HEK293 (cell line): ENCODE results near the gene GPALPP1.
A peak's percentile ranks its signal among the peaks of the same experiment; 100 is the strongest.

ENCODE experiments used
- CTCF ChIA-PET: fragments of 350-600 bp; formaldehyde crosslinking; extraction: SDS; loops from one replicate; lab custom pipeline; 2021; ENCODE audit warnings: antibody characterized with exemption; lab: Yijun Ruan, JAX
- POLR2A ChIA-PET: fragments of 300-600 bp; formaldehyde crosslinking; extraction: SDS; loops from one replicate; lab custom pipeline; 2020; ENCODE audit warnings: antibody characterized with exemption, inconsistent platforms; lab: Yijun Ruan, JAX
- H3K27ac ChIP-seq: fragments of 200-500 bp; sonication (Bioruptor generic); 2 replicates; pipeline ENCODE4 v1.5.1; 2014; ENCODE audit warnings: low read depth, low read length, control low read depth, inconsistent platforms; ENCODE audit errors: extremely low read depth
- H3K36me3 ChIP-seq, 2 experiments: fragments of 200-500 bp in 1 of 2; sonication (Bioruptor generic) in 1 of 2; 1 replicate in 1 of 2; 2 replicates in 1 of 2; pipeline ENCODE4 v1.5.1; 2014 to 2017; ENCODE audit warnings: inconsistent platforms in 2 of 2, low read length in 2 of 2; ENCODE audit not compliant: control insufficient read depth in 2 of 2, insufficient read depth in 1 of 2
- H3K4me1 ChIP-seq: fragments of 200-500 bp; sonication (Bioruptor generic); 2 replicates; pipeline ENCODE4 v1.5.1; 2014; ENCODE audit warnings: mild to moderate bottlenecking, low read length, inconsistent platforms; ENCODE audit not compliant: control insufficient read depth, insufficient read depth
- H3K4me3 ChIP-seq: 2 replicates; pipeline ENCODE4 v1.5.1; 2011; ENCODE audit warnings: low read depth, mild to moderate bottlenecking, control low read depth, low read length, moderate library complexity
- H3K9me3 ChIP-seq: fragments of 200-500 bp; sonication (Bioruptor generic); 2 replicates; pipeline ENCODE4 v1.5.1; 2014; ENCODE audit warnings: low read depth, low read length, inconsistent platforms; ENCODE audit not compliant: control insufficient read depth, insufficient read depth
- HOXD13 ChIP-seq: sonication (generic); formaldehyde crosslinking; IDR thresholded peaks from 2 replicates; pipeline ENCODE4 v1.8.0; 2022; ENCODE audit warnings: missing genetic modification reagents, borderline replicate concordance
- OSR2 ChIP-seq: fragments of 450-650 bp; formaldehyde crosslinking; IDR thresholded peaks from 2 replicates; pipeline ENCODE4 v1.5.1; 2016; ENCODE audit warnings: missing biosample characterization, missing genetic modification characterization
- PRDM6 ChIP-seq: fragments of 450-650 bp; formaldehyde crosslinking; IDR thresholded peaks from 2 replicates; pipeline ENCODE4 v1.5.1; 2017; ENCODE audit warnings: missing biosample characterization, missing genetic modification characterization
- YY1 ChIP-seq: fragments of 450-650 bp; formaldehyde crosslinking; IDR thresholded peaks from 2 replicates; pipeline ENCODE4 v1.5.1; 2018; ENCODE audit warnings: missing biosample characterization, missing genetic modification characterization
- ZBTB21 ChIP-seq: fragments of 450-650 bp; formaldehyde crosslinking; IDR thresholded peaks from 2 replicates; pipeline ENCODE4 v1.5.1; 2017; ENCODE audit warnings: missing biosample characterization, missing genetic modification characterization
- ZBTB48 ChIP-seq: fragments of 450-650 bp; formaldehyde crosslinking; IDR thresholded peaks from 2 replicates; pipeline ENCODE4 v1.5.1; 2016; ENCODE audit warnings: missing biosample characterization, missing genetic modification characterization
- ZNF155 ChIP-seq: fragments of 450-650 bp; formaldehyde crosslinking; IDR thresholded peaks from 2 replicates; pipeline ENCODE4 v1.5.1; 2016; ENCODE audit warnings: missing biosample characterization, missing genetic modification characterization
- ZNF16 ChIP-seq: fragments of 450-650 bp; formaldehyde crosslinking; IDR thresholded peaks from 2 replicates; pipeline ENCODE4 v1.5.1; 2016; ENCODE audit warnings: low read depth, missing biosample characterization, missing genetic modification characterization
- ZNF366 ChIP-seq: fragments of 450-650 bp; formaldehyde crosslinking; conservative IDR thresholded peaks from 2 replicates; pipeline ENCODE4 v1.5.1; 2016; ENCODE audit warnings: missing biosample characterization, missing genetic modification characterization
- ZNF394 ChIP-seq: fragments of 450-650 bp; formaldehyde crosslinking; IDR thresholded peaks from 2 replicates; pipeline ENCODE4 v1.5.1; 2016; ENCODE audit warnings: missing biosample characterization, missing genetic modification characterization, mild to moderate bottlenecking, moderate library complexity, borderline replicate concordance
- ZNF488 ChIP-seq: fragments of 450-650 bp; formaldehyde crosslinking; IDR thresholded peaks from 2 replicates; pipeline ENCODE4 v1.5.1; 2016; ENCODE audit warnings: missing biosample characterization, missing genetic modification characterization
- ZNF513 ChIP-seq: fragments of 450-650 bp; IDR thresholded peaks from 2 replicates; pipeline ENCODE4 v1.5.1; 2018; ENCODE audit warnings: missing biosample characterization, missing genetic modification characterization
- ZNF571 ChIP-seq: fragments of 450-650 bp; formaldehyde crosslinking; IDR thresholded peaks from 2 replicates; pipeline ENCODE4 v1.5.0; 2017; ENCODE audit warnings: missing biosample characterization, missing genetic modification characterization
- ZNF585B ChIP-seq: fragments of 450-650 bp; formaldehyde crosslinking; IDR thresholded peaks from 2 replicates; pipeline ENCODE4 v1.5.1; 2016; ENCODE audit warnings: missing biosample characterization, missing genetic modification characterization
- ZNF600 ChIP-seq: fragments of 450-650 bp; formaldehyde crosslinking; IDR thresholded peaks from 2 replicates; pipeline ENCODE4 v1.5.1; 2016; ENCODE audit warnings: missing biosample characterization, missing genetic modification characterization
- ZNF629 ChIP-seq: fragments of 450-650 bp; formaldehyde crosslinking; IDR thresholded peaks from 2 replicates; pipeline ENCODE4 v1.5.1; 2017; ENCODE audit warnings: missing biosample characterization, missing genetic modification characterization
- ZNF658 ChIP-seq: fragments of 450-650 bp; formaldehyde crosslinking; IDR thresholded peaks from 2 replicates; pipeline ENCODE4; 2016; ENCODE audit warnings: missing biosample characterization, missing genetic modification characterization
- ZNF776 ChIP-seq: fragments of 450-650 bp; formaldehyde crosslinking; IDR thresholded peaks from 2 replicates; pipeline ENCODE4 v1.5.0; 2017; ENCODE audit warnings: missing biosample characterization, missing genetic modification characterization, borderline replicate concordance
- ZNF785 ChIP-seq: fragments of 450-650 bp; formaldehyde crosslinking; IDR thresholded peaks from 2 replicates; pipeline ENCODE4 v1.5.1; 2016; ENCODE audit warnings: missing biosample characterization, missing genetic modification characterization
- ZSCAN5A ChIP-seq: fragments of 450-650 bp; formaldehyde crosslinking; IDR thresholded peaks from 2 replicates; pipeline ENCODE4 v1.5.1; 2016; ENCODE audit warnings: missing biosample characterization, missing genetic modification characterization
- TF ChIP-seq, protein P1 (sequence below): fragments of 450-650 bp; formaldehyde crosslinking; IDR thresholded peaks from 2 replicates; pipeline ENCODE4 v1.5.1; 2017; ENCODE audit warnings: missing biosample characterization, missing genetic modification characterization
- TF ChIP-seq, protein P2 (sequence below): fragments of 450-650 bp; formaldehyde crosslinking; IDR thresholded peaks from 2 replicates; pipeline ENCODE4 v1.5.1; 2016; ENCODE audit warnings: missing biosample characterization, missing genetic modification characterization

Gene GPALPP1

DNA sequence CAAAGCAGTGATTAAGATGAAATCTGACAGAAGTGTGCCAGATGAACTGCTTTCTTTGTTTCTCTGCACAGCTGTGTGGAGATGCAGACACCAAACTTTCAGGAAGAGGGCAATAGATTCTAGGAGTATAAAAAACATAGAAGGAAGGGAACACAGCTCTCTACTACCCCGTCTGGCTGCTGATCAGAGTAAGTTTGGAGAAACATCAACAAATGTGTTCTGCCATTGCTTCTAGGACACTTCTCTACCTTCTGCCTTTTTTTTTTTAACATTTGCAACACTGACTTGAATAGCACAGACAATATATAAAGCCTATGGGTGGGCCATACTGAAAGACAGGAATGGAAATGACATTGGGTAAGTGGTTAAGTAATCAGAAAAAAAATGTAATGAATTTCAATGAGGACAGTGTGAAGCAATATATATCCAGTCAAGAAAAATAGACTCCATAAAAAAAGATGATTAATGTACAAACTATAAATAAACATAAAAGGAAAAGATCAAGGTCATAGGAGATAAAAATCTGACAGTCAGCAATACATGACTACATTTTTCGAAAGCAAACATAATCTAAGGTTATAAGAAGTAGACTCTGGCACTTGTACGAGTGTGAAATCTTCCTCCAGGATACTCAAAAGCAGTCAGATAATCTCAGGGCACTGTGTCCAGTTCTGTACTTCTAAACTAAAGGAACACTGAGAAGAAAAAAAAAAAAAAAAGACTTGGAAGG, 21.5 kb upstream of the GPALPP1 start:
- CTCF ChIA-PET = interaction anchor here (0.6 to 1.5 kb wide), 3 partner anchors 38 to 484 kb away, joined by 3 to 6 read pairs (median 3); no protein-coding TSS in a partner anchor
- peaks cover 20 to 22% of the 10 kb centered on the region in 2 experiments for H3K36me3 ChIP-seq
- H3K4me1 ChIP-seq = peaks cover 5% of the 10 kb centered on the region; the same call in 1 of the 2 replicates
- H3K4me3 ChIP-seq = no peak overlapping the region
- POLR2A ChIA-PET = no interaction called here
- H3K9me3 ChIP-seq = no peaks in the 10 kb centered on the region
- TF ChIP-seq PRDM6 (tag by site-specific recombination) (0 out of 2 replicates have a peak, but pooled peaks have one; percentile 15), ZNF585B (no peak)
- no peak overlapping the region for H3K27ac ChIP-seq

GRCh38 chr13:44968434-44968815, 20.9 kb upstream of the GPALPP1 start:
- no peak overlapping the region for H3K4me3 ChIP-seq
- no peak overlapping the region for H3K27ac ChIP-seq
- ChIA-PET POLR2A (no interaction called here), CTCF (interaction anchor here (0.6 to 1.5 kb wide), 2 partner anchors 50 to 484 kb away, joined by 3 to 6 read pairs; no protein-coding TSS in a partner anchor)
- H3K4me1 ChIP-seq = peaks cover 5% of the 10 kb centered on the region; the same call in 1 of the 2 replicates
- H3K9me3 ChIP-seq = no peaks in the 10 kb centered on the region
- H3K36me3 ChIP-seq = peaks cover 18 to 20% of the 10 kb centered on the region in 2 experiments
- TF ChIP-seq ZNF488 (no peak), ZNF600 (tag by site-specific recombination) (no peak), ZNF785 (tag by site-specific recombination) (no peak), ZNF394 (no peak), ZNF366 (tag by site-specific recombination) (no peak), ZNF658 (no peak), ZNF629 (no peak), ZNF776 (tag by site-specific recombination) (no peak), ZBTB48 (tag by site-specific recombination) (no peak), ZNF155 (tag by site-specific recombination) (no peak), YY1 (tag by site-specific recombination) (no peak), OSR2 (tag by site-specific recombination) (no peak), ZSCAN5A (tag by site-specific recombination) (no peak), ZBTB21 (tag by site-specific recombination) (no peak), ZNF571 (tag by site-specific recombination) (no peak), ZNF513 (tag by site-specific recombination) (no peak), ZNF16 (no peak), HOXD13 (CRISPR knock-in tag) (no peak)
- TF ChIP-seq, protein P1, sequence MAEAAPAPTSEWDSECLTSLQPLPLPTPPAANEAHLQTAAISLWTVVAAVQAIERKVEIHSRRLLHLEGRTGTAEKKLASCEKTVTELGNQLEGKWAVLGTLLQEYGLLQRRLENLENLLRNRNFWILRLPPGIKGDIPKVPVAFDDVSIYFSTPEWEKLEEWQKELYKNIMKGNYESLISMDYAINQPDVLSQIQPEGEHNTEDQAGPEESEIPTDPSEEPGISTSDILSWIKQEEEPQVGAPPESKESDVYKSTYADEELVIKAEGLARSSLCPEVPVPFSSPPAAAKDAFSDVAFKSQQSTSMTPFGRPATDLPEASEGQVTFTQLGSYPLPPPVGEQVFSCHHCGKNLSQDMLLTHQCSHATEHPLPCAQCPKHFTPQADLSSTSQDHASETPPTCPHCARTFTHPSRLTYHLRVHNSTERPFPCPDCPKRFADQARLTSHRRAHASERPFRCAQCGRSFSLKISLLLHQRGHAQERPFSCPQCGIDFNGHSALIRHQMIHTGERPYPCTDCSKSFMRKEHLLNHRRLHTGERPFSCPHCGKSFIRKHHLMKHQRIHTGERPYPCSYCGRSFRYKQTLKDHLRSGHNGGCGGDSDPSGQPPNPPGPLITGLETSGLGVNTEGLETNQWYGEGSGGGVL (tag by site-specific recombination) = no peak
- TF ChIP-seq, protein P2, sequence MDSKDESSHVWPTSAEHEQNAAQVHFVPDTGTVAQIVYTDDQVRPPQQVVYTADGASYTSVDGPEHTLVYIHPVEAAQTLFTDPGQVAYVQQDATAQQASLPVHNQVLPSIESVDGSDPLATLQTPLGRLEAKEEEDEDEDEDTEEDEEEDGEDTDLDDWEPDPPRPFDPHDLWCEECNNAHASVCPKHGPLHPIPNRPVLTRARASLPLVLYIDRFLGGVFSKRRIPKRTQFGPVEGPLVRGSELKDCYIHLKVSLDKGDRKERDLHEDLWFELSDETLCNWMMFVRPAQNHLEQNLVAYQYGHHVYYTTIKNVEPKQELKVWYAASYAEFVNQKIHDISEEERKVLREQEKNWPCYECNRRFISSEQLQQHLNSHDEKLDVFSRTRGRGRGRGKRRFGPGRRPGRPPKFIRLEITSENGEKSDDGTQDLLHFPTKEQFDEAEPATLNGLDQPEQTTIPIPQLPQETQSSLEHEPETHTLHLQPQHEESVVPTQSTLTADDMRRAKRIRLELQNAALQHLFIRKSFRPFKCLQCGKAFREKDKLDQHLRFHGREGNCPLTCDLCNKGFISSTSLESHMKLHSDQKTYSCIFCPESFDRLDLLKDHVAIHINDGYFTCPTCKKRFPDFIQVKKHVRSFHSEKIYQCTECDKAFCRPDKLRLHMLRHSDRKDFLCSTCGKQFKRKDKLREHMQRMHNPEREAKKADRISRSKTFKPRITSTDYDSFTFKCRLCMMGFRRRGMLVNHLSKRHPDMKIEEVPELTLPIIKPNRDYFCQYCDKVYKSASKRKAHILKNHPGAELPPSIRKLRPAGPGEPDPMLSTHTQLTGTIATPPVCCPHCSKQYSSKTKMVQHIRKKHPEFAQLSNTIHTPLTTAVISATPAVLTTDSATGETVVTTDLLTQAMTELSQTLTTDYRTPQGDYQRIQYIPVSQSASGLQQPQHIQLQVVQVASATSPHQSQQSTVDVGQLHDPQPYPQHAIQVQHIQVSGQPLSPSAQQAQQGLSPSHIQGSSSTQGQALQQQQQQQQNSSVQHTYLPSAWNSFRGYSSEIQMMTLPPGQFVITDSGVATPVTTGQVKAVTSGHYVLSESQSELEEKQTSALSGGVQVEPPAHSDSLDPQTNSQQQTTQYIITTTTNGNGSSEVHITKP (tag by site-specific recombination) = no peak
